Cerebellar nuclear complex (tissue), 1 donor: ENCODE data around the gene PKD1.

Experiments
- DNase-seq, 2 experiments: peaks; one replicate each; lab custom pipeline; 2025; lab: John Stamatoyannopoulos, UW

The PKD1 gene

DNA sequence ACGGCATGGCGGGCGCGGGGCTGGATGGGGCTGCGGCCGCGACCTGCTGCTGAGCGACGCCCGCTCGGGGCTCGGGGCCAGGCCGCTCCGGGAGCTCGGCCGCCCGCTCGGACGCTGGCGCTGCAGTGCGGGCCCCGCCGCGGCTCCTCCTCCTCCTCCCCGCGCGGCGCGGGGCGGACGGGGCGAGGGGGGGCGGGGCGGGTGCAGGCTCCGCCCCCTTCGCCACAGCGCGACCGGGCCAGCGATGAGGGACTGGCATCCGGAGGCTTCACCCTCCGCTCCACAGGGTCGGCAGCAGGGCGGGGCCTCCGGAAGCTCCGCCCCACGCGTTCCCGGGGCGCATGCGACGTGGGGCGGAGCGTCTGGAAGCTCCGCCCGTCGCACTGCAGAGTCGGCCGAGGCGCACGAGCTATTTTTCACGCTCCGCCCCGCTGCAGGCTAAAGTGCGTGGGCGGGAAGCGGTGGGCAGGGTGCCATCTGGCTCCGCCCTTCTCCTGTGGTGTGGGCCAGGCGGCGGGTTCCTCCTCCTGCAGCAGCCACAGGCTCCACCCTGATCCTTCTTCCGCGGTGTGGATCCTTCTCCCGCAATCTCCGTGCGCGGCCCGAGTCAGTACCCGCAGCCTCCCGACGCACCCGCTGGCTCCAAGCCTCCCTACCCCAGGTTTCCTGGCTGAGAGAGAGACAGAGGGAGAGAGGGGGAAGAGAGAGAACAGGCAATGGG lies at the start of gene PKD1:
TSS of gene PKD1 (minus strand) at position 129 of the 721 bp plus-strand sequence. CDS start 209 bp downstream, outside the sequence.
- DNase-seq, result peak; percentile 56 to 68

DNA sequence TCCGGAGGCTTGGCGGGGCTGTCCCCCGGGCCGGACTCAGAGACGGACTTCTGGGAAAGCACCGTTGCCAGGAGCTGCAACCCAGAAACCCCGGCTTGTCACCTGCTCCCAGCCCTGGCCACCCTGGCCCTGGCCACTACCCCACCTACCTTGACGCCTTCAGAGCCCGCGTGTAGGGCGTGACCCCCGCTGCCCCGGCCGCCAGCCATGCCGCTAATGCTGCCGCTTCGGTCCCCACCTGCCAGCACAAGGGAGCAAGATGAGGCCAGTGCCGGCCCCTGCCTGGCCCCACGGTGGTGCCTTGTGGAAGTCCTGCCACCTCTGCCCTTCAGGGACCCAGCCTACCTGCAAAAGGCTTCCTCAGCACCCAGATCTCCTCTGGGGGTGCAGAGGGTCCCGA lies 49.3 kb upstream of the PKD1 start:
- DNase-seq, result no peak

DNA sequence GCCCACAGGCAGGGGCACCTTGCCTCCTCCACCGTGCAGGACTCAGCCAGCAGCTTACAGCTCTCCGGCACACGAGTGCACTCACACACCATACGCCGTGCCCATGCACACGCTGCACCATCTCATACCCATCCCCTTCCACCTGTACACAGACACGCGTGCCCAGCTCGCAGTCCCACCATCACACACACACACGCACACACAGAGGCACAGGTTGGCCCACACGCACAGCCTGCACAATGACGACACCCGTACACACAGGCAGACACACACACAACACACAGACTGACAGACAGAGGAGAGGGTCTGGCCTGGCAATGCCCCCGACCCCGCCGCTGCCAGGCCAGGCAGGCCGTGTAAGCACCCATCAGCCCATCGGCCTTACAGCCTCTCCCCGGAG lies 48.6 kb upstream of the PKD1 start:
- no peak for DNase-seq

DNA sequence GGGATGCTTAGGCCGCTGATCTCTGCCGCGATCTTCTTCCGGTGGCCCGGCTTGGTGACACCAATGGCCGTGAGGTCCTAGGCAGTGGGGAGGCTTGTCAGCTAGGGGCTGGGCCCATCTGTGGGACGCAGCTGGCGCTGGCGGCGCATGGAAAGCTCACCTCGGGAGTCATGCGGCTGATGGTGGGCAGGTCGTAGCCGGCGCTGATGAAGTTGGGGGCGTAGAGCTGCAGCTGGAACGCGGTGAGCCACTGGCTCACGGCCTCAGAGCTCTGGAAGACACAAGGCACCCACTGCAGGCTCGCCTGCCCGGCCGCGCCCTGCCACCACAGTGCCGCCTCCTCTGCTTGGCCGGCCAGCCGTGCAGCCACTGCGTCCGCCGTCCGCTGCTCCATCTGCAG lies 48.0 kb upstream of the PKD1 start:
- DNase-seq, result no peak

DNA sequence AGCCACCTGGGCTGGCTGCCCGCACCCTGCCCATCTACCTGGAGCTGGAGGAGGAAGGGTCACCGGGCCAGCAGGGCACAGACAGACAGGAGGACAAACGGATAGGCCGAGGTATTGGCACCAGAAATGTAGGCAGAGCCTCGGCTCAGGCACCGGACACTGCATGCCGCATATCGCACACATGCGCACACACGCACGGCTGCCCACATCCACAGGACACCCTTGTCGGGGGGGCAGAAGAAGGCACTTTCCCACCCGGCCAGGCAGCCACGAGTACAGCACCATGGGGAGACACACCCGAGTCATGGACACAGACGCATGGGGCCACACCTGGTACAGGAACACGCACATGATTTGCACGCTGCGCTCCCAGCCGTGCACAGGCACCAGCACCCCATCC lies 46.3 kb upstream of the PKD1 start:
- DNase-seq, result no peak

DNA sequence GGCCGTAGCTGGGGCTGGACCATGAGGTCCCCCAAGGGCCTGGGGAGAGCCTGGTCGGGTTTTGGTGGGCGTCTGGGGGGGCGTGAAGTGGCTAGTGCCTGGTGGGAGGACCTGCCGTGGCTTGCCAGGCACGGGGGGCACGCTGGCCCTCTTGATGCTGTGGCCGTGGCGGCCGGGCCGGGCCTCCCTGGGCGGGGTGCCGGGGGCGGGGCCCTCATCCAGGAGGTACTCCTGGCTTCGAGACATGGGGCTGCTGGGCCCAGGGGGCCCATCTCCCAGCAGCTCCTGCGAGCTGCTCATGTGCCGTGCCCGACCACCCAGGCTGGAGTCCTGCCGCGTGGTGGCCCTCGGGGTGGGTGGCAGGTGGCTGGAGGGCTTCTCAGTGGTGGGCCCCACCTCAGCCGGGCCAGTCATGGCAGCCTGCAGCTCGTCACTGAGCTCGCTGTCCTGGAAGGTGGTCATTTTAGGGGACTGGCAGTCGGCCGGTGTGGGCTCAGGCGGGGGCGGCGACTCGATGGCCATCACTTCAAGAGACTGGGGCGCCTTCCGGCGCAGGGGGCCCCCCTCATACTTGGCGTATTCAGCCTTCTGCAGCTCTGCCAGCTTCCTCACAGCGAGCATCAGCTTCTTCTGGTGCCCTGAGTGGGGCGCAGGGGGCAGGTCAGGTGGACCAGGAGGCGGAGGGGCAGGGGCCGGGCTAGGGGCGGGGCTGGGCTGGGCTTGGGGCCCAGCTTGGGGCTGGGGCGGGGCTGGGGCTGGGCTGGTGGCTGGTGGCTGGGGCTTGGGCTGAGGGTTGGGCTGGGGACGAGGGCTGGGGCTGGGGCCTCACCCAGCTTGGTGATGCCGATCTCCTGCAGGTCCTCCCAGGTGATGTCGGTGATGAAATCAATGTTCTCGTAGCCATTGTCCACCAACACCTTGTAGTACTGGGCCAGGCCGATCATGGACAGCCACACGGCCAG lies 45.5 kb upstream of the PKD1 start:
- no peak for DNase-seq

DNA sequence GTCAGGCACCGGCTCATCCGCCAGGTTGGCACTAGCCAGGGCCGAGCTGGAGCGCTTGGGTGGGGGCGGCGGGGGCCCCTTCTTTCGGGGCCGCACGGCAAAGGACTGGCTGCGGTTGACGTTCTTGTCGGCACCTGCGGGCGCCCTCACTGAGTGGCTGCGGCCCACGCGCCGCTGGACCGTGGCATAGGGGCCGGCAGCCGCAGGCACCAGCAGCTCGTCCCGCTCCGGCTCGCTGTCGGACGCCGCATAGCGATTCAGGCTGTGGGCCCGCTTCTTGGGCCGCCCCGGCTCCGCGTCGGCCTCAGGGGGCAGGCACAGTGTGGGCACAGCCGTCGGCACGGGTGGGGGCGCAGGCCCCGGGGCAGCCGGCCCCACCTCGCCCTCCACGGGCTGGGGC lies 44.8 kb upstream of the PKD1 start:
- DNase-seq, result no peak

DNA sequence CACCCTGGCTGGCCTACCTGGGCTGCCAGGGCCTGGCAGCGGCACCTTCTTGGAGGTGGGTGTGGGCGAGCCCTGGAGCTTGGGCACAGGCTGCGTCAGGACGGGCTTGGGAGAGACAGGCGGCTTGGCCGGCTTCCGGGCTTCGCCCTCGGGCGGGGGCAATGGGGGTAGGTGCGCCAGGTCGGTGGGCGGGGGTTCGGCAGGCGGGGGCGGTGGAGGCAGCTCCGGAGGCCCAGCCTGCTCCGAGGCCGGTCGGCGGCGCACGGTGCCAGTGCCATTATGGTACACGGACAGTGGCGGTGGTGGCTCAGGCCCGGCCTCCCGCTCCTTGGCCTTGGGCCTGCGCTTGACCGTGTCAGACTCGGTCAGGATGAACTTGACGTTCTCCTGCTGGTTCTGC lies 43.9 kb upstream of the PKD1 start:
- DNase-seq, result no peak

DNA sequence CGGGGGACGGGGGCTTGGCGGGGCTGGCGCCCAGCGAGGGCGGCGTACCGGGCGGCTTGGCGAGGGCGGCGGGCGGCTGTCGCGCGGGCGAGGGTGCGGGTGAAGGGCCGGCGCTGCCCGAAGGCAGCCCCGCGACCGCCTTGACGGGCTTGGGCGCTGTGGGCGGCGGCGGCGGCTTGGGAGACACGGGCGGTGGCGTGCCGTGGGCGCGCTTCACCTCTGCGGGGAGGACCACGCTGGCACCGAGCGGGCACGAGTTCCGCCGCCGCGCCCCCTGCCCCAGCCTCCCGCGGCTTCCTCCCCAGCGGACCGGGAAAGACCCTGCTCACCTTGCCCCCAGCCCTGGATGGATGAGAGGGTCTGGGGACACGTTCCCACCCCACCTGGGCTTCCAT lies 43.4 kb upstream of the PKD1 start:
- no peak for DNase-seq

DNA sequence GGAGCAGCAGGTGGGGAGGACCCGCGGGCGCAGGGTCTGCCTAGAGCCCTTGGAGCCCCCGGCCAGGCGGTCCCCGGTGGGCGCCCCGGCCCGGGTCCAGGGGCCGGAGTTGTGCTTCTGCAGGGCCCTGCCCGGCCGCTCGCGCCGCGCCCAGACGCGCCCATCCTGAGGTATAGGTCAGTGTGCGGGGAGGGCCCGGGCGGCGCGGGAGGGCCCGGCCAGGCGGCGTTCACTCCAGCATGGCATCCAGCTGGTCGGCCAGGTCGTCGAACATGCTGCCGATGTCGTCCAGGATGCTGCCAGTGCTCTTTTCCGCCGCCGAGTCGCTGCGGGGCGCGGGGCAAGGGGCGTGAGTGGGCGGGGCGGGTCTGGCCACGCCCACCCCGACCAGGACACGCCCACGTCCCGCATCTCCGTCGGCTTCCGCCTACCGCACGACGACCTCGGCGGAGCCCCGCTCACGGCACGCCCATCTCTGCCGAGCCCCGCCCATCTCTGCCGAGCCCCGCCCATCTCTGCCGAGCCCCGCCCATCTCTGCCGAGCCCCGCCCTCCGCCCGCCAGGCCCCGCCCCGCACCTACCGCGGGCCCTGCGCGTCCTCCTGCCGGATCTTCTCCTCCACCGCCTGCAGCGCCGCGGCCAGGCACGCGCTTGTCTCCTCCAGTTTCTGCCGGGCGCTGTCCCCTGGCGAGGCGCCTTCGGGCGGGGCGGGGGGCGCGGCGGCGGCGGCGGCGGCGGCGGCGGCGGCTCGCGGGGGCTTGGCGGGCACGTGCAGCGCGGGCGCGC lies 42.8 kb upstream of the PKD1 start:
- DNase-seq, result no peak

DNA sequence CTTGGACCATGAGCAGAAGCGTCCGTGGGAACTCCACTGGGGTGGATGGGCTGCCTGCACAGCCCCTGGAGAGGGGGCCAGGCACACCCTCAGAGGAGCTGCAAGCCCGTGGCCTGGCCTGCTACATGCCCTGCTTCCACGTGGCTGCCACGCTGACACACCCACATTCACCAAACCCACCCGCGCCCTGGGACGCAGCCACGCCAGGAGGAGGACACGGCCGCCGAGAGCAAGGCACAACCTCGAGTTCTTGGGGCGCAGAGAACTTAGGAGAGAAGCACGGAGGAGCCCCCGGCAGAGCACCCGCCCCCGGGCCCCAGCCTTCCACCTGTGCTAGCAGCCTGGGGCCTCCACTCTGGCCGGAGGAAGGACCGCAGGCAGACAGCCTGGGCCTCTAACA lies 41.9 kb upstream of the PKD1 start:
- DNase-seq, result no peak

DNA sequence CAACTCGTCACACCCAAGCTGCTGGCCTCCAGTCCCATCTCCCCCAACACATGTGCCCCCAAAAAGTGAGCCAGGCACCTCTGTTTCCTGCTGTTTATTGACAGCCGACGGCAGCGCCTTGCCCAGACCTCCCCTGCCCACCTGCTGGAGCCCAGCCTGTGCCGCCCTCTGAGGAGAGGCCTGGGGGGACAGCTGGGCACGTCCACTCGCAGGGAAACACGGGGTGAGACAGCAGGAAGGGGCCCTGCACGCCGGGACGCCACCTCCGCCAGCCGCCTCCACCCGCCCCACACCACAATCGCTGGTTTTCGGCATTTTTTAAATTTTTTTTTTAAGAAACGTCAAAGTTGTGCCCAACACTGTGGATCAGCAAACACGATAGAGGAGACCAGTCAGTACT lies 41.4 kb upstream of the PKD1 start:
- DNase-seq, result no peak

DNA sequence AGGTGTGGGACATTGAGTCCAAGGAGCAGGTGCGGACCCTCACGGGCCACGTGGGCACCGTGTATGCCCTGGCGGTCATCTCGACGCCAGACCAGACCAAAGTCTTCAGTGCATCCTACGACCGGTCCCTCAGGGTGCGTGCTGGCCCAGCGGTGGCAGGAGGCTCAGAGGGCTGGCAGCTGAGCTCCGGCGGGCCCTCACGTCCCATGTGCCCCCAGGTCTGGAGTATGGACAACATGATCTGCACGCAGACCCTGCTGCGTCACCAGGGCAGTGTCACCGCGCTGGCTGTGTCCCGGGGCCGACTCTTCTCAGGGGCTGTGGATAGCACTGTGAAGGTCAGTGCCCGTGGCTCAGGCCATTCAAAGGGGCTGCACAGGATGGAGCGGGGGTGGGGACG lies 40.3 kb upstream of the PKD1 start:
- DNase-seq, result no peak

DNA sequence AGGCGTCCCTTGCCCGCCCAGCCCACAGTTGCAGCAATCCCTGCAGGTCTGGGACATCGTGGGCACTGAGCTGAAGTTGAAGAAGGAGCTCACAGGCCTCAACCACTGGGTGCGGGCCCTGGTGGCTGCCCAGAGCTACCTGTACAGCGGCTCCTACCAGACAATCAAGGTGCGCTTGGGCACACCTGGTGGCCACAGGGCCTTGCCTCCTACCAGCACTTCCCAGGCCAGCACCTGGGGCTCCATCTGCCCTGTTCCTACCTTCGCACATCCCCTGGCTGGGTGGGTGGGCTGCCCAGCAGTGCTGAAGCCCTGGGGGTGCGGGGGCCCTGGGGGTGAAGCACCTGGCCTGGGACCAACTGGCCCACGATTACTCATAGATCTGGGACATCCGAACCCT lies 39.8 kb upstream of the PKD1 start:
- no peak for DNase-seq

DNA sequence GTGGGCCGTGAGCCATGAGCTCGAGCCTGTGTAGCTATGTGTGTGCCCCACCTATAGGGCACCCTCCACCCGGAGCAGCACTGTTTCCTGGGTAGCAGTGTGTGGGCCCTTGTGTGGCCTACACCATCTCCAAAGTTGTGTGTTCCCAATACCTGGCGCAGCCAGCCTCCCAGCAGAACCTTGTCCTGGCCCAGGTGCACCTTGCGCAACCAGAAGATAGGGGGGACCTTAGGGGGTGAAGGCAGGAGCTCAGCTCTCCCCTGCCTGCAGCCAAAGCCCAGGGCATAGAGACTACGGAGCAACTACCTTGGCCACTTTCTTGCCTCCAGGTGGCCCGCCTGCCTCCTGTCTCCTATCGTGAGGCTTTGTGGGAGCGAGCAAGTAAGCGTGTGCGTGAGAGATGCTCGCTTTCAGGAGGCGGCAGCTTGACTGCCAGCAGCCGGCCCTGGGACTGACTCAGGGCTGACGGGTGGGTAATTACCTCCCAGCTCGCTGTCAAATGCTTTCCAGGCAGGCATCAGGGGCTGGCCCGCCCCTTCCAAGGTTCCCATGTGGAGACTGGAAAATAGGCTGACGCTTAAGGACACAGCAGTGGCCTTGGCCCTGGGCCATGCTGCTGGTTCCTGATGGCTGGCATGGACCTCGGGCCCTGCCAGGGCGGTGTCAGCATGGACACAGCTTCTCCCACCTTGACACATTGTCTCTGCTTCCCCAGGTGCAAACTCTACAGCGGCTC lies 38.9 kb upstream of the PKD1 start:
- DNase-seq, result no peak

DNA sequence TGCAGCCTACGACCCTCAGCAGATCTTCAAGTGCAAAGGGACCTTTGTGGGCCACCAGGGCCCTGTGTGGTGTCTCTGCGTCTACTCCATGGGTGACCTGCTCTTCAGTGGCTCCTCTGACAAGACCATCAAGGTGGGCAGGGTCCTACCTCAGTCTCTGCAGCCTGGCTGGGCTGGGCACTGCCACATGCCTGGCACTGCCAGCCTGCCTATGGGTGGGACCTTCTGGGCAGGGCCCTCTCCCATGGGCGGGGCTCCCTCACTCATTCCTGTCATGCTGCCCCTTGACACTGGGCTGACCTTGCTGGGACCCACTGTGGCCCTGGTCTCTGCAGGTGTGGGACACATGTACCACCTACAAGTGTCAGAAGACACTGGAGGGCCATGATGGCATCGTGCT lies 38.2 kb upstream of the PKD1 start:
- no peak for DNase-seq

DNA sequence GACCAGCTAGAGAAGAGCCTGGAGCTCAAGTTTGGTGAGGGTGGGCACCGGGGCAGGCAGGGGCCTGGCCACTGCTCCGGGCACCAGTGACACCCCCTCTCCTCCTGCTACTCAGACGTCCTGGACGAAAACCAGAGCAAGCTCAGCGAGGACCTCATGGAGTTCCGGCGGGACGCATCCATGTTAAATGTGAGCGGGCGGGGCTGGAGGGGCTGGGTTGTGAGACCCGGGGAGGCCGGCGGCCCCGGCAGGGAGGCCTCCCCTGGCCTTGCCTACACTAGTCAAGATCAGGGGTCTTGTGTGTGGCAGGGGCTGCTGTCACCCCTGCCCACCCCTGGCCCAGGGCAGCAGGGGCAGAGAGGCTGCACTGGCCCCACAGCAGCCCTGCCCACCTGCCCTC lies 37.7 kb upstream of the PKD1 start:
- no peak for DNase-seq

DNA sequence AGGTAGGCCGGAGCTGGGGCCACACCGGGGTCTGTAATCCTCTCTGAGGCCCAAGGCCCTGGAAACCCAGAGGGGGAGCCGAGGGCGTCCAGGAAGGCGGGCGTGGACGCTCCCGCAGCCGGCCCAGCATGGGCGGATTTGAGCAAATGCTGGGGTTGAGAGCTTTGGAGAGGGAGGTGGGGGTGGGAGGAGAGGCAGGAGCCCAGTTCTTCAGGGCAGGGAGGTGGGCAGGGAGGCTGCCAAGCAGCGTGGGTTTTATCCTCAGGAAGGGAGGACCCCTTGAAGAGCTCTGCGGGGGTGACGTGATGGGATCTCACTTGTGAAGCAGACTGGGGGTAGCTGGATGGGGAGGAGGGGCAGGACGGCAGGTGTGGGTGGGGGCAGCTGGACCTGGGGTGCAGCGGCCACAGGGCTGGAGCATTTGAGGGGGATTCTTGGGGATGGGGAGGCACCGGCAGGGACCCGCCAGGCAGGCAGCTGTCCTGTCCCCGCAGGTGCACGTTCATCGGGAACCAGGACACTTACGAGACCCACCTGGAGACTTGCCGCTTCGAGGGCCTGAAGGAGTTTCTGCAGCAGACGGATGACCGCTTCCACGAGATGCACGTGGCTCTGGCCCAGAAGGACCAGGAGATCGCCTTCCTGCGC lies 37.1 kb upstream of the PKD1 start:
- no peak for DNase-seq

DNA sequence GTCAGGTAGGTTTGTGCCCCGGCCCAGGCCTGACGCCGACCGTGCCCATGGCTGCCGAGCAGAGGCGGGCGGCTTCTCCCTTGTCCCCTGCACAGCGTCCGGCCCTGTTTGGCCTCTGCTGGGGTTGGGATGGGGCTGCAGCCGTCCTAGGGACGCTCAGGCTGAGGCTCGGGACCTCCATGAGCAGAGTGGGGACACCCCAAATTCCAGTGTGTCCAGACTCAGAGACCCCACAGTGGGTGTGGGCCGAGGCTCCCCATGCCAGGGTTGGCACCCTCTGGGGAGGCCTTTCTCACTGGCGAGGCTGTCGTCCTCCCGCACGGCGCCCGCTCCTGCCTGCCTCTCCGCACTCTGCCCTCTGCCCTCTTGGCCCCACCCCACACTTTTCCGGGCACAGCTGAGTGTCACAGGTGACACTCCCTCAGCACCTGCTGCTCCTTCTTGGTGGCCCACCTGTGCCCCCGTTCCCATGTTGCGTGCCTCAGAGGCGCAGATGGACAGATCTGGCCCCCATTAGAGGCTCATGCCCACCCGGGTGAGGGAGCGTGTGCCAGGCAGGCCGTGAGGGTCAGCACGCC lies 36.0 kb upstream of the PKD1 start:
- DNase-seq, result no peak

DNA sequence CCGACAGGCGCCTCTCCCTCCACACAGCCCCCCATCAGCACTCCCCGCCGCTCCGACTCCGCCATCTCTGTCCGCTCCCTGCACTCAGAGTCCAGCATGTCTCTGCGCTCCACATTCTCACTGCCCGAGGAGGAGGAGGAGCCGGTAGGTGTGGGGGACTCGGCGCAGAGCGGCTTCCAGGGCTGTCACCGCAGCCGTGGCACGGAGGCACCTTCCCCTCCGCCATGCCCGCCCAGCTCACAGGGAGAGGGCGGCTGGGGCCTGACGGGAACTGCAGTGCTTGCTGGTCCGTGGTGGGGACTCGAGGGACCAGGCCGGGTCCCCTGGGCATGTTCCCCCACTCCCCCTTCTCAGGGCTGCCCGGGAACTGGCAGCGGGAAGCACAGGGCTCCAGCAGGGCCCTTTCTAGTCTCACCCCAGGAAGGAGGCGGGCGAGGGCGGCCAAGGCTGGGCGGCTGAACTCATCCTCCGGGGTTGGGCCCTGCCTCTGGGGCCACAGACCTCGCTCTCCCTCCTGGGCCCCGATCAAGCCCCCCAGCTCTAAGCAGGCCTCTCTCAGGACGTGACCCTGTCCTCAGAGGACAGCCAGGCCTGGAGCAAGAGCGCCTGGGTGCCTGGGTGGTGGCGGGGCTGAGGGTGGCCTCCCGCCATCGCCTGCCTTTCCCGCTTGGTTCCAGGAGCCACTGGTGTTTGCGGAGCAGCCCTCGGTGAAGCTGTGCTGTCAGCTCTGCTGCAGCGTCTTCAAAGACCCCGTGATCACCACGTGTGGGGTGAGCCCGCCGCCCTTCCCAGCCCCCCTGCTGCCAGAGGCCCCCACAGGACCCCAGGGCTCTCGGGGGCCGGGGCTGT lies 35.1 kb upstream of the PKD1 start:
- no peak for DNase-seq
